Measurements from ENCODE around the gene HSFX4.
"Not testable (repeated sequence)": the region's sequence is repeated elsewhere in the genome, so short reads cannot be mapped to it uniquely, and the experiment has no call there.

DNA sequence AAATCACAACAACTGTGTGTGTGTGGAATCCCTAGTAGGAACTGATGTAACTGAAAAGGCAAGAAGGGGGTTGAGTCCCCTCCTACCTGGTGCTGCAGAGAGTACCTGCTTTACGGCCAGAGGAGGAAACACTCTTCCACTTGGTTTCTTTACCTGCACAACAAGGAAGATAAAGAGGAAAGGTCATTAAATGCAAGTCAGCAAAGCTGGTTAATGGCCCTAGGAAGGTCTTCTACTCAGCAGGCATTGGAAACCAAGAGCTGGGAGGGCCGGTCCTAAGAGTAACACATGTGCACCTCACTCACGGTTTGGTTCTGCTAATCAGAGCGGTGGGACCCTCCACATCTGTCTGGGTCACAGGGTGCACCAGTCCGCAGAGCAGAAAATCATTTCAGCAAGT is 8.0 kb downstream of the HSFX4 start:
- TF ChIP-seq POLR2A, CTCF (IDR thresholded peaks at IDR 0.05): not testable (repeated sequence)
